DMS 273 treated with DMSO at 0.1 percent for 48 hours (cell line): ENCODE measurements around the gene CCL8.
A peak's percentile ranks its signal among the peaks of the same experiment; 100 is the strongest.
"Not testable (repeated sequence)": the region's sequence is repeated elsewhere in the genome, so short reads cannot be mapped to it uniquely, and the experiment has no call there.

Experiments
- DNase-seq: peaks from one replicate; lab custom pipeline; 2025; lab: John Stamatoyannopoulos, UW

CCL8 gene

GRCh38 chr17:34314279-34314678 lies 5.0 kb upstream of the CCL8 start:
- DNase-seq = no peak

DNA sequence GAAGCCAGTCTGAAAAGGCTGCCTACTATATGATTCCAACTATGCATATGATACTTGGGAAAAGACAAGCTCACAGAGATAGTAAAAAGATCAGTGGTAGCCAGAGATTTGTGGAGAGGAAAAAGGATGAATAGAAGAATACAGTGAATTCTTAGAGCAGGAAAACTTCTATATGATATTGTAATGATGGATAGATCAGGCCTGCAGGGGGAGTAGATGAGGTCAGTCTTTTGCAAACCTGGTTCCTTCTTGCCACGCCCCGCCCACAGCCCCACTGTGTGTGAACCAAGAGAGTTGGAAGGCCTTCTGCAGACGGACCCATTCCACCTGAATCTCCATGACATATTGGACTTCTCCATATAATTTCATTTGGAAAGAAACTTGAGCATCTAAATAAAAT lies 761 bp upstream of the CCL8 start:
- DNase-seq = no peak

DNA sequence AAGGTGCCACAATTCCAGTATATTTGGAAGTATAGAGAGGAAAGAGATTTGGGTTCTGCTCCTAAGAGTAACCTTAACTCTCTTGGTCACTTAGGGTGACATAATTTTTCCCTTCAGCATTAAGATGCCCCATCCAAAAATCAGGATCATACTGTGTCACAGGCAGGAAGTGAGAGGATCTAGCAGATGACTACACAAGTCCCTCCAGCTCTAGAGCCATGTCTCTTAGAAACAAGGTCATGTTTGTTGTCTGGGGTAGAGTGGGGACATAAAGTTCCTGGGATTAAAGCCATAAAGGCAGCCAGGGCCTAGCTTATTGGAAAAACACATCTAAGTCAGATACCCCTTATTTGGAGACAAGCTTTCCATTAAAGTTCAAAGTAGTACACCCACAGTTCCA lies 2.7 kb downstream of the CCL8 start:
- DNase-seq = no peak

DNA sequence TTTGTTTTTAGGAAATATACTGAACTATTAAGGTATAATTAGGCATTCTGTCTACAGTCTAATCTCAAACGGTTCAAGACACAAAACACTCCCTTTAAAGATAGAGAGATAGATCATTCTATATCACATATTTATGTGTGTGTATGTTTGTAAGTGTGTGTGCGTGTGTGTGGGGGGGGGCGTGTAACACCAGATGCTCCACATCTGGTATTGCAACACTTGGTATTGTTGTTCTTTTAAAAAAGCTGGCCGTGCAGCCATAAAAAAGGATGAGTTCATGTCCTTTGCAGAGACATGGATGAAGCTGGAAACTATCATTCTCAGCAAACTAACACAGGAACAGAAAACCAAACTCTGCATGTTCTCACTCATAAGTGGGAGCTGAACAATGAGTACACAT lies 8.3 kb downstream of the CCL8 start:
- not testable (repeated sequence) for DNase-seq

DNA sequence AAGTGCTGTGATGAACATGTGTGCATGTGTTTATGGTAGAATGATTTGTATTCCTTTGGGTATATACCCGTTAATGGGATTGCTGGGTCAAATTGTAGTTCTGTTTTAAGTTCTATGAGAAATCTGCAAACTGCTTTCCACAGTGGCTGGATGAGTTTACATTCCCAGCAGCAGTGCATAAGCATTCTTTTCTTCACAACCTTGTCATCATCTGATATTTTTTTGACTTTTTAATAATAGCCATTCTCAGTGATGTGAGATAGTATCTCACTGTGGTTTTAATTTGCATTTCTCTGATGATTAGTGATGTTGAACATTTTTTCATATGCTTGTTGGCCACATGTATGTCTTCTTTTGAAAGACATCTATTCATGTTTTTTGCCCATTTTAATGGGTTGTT lies 18.5 kb downstream of the CCL8 start:
- DNase-seq = no peak

DNA sequence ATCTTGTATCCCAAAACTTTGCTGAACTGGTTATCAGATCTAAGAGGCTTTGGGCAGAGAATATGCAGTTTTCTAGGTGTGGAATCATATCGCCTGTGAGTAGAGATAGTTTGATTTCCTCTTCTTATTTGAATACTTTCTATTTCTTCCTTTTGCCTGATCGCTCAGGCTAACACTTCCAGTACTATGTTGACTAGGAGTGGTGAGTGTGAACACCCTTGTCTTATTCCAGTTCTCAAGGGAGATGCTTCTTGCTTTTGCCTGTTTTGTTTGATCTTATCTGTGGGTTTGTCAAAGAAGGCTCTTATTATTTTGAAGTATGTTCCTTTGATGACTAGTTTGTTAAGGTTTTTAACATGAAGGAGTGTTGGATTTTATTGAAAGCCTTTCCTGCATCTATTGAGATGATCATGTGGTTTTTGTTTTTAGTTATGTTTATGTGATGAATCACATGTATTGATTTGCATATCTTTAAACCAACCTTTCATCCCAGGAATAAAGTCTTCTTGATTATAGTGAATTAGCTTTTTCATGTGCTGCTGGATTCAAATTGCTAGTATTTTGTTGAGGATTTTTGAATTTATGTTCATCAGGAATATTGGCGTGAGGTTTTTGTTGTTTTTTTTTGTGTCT lies 20.0 kb downstream of the CCL8 start:
- DNase-seq = no peak

GRCh38 chr17:34341916-34342315 lies 22.7 kb downstream of the CCL8 start:
- DNase-seq = no peak

DNA sequence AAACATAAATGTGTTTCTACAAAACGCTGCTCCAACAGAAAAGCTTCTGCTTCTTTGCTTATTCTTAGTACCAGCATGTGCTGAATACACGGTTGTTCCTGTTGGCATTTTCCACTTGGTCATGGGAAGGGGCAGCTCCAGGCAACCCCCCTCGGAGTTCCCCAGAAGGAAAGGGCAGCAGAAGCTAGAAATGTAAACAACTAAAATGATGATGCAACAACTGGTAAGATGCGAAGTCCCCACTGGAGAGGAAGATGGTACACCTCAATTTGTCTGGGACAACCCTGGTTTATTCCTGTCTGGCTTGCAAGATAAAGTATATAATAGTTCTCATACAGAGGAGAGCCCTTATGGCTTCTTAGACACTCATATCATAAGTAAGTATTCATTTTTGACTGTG lies 27.8 kb downstream of the CCL8 start:
- no peak for DNase-seq

DNA sequence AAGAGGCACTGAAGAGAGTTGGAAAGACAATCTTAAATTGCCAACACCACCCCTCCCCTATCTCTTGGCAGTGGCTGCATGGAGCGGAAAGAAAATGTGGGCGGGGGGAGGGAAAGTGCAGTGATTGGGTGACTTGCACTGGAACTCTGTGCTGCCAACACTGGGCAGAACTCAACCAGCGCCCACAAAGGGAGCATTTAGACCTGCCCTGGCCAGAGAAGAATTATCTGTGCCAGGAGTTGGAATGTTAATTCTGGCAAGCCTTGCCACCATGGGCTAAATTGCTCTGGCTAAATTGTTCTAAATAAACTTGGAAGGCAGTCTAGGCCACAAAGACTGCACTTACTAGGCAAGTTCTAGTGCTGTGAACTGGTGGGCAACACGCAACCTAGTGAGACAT lies 30.5 kb downstream of the CCL8 start:
- DNase-seq = no peak

GRCh38 chr17:34351096-34351495 lies 31.9 kb downstream of the CCL8 start:
- no peak for DNase-seq

GRCh38 chr17:34352191-34352590 lies 33.0 kb downstream of the CCL8 start:
- no peak for DNase-seq

DNA sequence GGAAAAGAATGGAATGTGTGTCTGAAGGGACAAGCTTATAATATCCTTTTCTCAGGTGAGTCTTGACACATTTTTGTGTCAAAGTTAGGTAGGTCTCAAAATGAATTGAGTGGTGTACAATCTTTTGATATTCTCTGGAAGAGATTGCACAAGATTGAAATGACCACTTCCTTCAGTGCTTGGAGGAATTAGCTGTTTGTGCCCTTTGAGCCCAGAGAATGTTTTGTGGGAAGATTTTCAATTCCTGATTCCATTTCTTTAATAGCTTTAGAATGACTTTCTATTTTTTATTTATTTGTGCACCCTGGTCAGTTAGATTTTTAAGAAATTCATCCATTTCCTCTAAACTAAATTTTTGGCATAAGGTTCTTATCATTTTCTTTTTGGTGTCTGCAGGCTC lies 35.4 kb downstream of the CCL8 start:
- no peak for DNase-seq

GRCh38 chr17:34356194-34356593 lies 37.0 kb downstream of the CCL8 start, which contains the start of gene CCL13:
Gene CCL13, plus strand, starts transcription at chr17:34356480. Its CDS starts 47 bp downstream, at chr17:34356527.
- no peak for DNase-seq

DNA sequence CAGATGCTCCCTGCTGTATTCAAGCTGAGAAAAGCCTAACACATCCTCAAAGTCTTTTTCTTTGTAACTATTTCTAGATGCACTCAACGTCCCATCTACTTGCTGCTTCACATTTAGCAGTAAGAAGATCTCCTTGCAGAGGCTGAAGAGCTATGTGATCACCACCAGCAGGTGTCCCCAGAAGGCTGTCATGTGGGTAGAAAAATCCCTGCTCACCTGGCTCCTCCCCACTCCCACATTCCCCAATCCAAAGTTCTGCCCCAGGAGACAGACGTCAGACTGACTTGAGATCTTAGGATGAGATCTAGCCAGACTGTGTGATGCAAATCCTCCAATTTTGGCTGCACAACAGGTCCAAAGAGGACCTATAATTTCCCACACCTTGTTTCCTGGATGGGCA lies 38.2 kb downstream of the CCL8 start:
- DNase-seq = no peak

DNA sequence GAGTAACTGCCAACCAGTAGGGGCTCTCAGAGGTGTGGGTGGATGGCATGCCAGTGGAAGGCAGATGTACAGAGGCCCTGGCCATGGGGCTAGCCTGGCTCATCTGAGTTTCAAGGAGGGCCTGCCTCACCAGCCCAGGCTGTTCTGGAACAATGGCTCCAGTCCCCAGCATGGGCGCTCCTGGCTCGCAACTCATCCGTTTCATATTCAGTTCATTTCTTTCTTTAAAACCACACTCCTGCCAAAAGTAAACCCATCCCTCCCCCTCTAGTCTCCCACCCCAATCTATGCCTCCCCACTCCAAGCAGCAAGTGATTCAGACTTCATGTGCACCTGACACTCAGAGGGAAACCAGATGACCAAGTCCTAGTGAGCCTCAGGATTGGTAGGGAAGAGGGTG lies 39.4 kb downstream of the CCL8 start:
- DNase-seq = no peak

DNA sequence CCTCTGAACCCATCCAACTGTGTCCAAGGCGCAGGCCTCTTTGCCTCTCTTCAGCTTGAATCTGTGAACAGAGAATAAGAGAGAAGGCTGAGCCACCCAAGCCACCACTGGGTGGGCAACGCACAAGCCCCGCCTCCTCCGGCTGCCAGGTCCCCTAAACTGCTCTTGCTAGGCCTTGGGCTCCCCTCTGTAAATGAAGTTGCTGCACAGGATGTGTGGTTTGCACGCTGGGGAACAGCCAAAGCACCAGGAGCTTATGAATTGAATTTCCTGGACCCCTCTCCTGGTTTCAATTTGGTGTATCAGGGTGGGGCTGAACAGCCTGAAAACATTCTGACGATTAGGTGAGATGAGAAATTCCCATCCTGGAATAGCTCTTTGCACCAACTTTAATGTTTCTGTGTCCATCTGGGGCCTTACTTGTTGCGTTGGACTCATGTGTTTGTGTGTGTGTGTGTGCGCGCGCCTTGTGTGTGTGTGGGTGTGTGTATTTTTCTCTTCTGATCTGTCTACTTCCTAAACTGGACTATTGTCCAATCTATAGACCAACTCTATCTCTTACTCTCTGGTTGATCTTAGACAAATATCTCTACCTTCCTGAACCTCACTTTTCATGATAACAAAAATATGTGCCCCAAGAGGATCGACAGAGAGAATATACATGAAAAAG lies 41.5 kb downstream of the CCL8 start:
- DNase-seq = no peak

DNA sequence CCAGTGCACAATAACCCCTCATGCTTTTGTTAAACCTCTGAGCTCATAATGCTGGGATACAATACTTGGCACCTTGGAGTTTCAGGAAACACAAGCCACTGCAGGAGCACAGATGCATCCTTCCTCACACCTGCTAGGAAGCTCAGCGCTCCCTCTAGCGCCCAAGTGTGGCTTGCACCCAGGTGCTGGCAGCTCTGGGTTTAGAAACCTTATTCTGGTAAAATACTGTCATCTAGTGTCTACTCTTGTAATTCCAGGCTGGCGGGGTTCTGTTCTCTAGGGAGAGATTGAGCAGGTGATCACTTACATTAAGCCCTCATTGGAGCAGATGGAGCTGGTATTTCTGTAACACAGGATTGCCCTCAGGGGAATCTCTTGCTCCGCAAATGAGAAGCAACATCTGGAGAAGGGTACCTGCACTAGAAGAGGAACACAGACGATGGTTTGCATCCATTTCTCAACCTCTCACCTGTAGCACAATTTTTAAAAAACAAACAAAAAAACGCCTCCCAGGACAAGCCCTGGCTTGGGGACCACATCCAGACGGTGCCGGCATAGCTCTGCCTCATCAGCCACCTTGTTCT lies 42.3 kb downstream of the CCL8 start:
- peak; percentile 68 for DNase-seq

- no peak for DNase-seq
Observed at GRCh38 chr17:34363183-34363661, 44.0 kb downstream of the CCL8 start, which contains the start of gene CCL1. Gene CCL1, minus strand, starts transcription at chr17:34363233. Its CDS starts 72 bp downstream, at chr17:34363161.

GRCh38 chr17:34364751-34365150 lies 45.5 kb downstream of the CCL8 start:
- DNase-seq = no peak

DNA sequence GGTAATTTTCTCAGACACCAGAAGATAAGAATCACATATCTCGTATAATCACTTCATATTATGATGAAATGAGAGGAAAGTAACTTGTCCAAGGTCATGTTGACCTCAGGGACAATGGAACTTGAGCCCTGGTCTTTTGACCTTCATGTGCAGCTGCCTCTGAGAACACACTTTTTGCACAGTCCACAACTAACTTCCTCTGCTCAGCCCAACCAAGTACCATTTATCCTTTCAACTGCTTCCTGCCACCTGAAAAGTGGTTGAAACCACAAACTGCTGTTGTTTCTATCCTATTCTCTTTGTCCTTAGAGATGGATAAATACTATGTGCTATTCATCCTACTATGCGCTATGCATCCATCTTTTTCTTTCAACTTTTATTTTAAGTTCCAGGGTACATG lies 46.1 kb downstream of the CCL8 start:
- DNase-seq = no peak

DNA sequence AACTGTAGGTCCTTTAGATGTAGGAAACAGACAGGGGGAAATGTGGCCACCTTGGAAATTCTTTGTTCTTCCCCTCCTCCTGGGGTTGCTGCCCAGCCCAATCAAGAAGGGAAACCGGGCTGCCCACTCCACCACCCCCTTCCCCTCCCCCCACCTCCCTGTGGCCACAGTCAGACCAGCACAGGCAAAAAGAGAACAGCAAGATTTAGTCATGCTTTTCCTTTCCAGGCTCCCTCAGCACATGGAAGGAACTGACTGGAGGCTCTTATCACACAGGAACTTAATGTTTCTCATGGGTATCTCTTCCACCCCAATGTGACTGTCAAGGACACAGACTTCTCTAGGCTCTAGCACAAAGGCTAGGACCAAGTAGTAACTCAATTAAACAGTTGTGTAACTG lies 46.8 kb downstream of the CCL8 start:
- DNase-seq = no peak

- DNase-seq = no peak
Observed at GRCh38 chr17:34366529-34367107, 47.4 kb downstream of the CCL8 start.
